ENCODE measurements around the gene PTPRCAP. TPM values are rescaled to one million over a fixed set of nuclear protein-coding genes. Genes with fewer than 3 reads are reported as not detected.

Gene PTPRCAP
- total RNA-seq, 1 experiment from 2014 or later = 0.27 TPM

- no peak for TF ChIP-seq CTCF (IDR thresholded peaks at IDR 0.05; ENCODE audit: insufficient read depth in 1 of 2, low read depth in 1 of 2, low read length in 1 of 2, severe bottlenecking in 1 of 2, unreplicated experiment in 1 of 2)
- BruUV-seq (replicated peaks) = no TSS peak
- Histone ChIP-seq H3K4me3 (ENCODE audit: low read depth, low read length) (no peak overlapping the region), H3K9me3 (no peaks in the 10 kb centered on the region), H3K27me3 (replicated peaks; ENCODE audit: control insufficient read depth, insufficient read depth, low read length) (no peaks in the 10 kb centered on the region), H3K4me1 (peaks cover 20% of the 10 kb centered on the region), H3K36me3 (ENCODE audit: control insufficient read depth, insufficient read depth, low read length) (peaks cover 21% of the 10 kb centered on the region)
- no peaks in the 10 kb centered on the region for H3K27me3 Mint-ChIP-seq (ENCODE audit: insufficient read depth, unreplicated experiment)
- no peaks in the 10 kb centered on the region for H3K9me3 Mint-ChIP-seq (ENCODE audit: unreplicated experiment)
- peak overlapping the region; percentile 22 for H3K27ac Mint-ChIP-seq (ENCODE audit: unreplicated experiment)
- peak overlapping the region; percentile 34 for H3K4me3 Mint-ChIP-seq (ENCODE audit: unreplicated experiment)
- intact Hi-C loops (cut with micrococcal nuclease; ENCODE audit: unreplicated experiment) = loop anchor here (5.0 kb wide), 1 partner anchor 67 kb away; the partner anchor contains the start of genes CDK2AP2 and PITPNM1
- CTCF ChIA-PET = no interaction called here
- H3K36me3 Mint-ChIP-seq (ENCODE audit: insufficient read depth, unreplicated experiment) = peaks cover 86% of the 10 kb centered on the region
- no peak for DNase-seq
- peaks cover 6% of the 10 kb centered on the region for H3K4me1 Mint-ChIP-seq (ENCODE audit: low read depth, unreplicated experiment)
- POLR2A ChIA-PET = no interaction called here
These were observed 3.0 kb upstream of the PTPRCAP start for GRCh38 chr11:67440229-67441097.

GRCh38 chr11:67439321-67440228 lies 2.1 kb upstream of the PTPRCAP start:
- TF ChIP-seq CTCF (IDR thresholded peaks at IDR 0.05; ENCODE audit: insufficient read depth in 1 of 2, low read depth in 1 of 2, low read length in 1 of 2, severe bottlenecking in 1 of 2, unreplicated experiment in 1 of 2) = peak in 1 of 2 experiments; percentile 38

More at GRCh38 chr11:67439321-67440228, 2.1 kb upstream of the PTPRCAP start:
- H3K36me3 ChIP-seq (ENCODE audit: control insufficient read depth, insufficient read depth, low read length) = peaks cover 23% of the 10 kb centered on the region
- H3K4me1 ChIP-seq = peaks cover 16% of the 10 kb centered on the region
- ChIA-PET POLR2A (interaction anchor here (0.6 to 0.8 kb wide), 2 partner anchors 11 to 43 kb away, joined by 4 read pairs; partner anchors contain the start of genes AIP and RPS6KB2), CTCF (interaction anchor here (1.1 to 2.0 kb wide), 2 partner anchors 30 to 38 kb away, joined by 3 to 6 read pairs; partner anchors contain the start of gene PPP1CA)
- DNase-seq = peak in 1 of 2 experiments; percentile 68
- intact Hi-C loops (cut with micrococcal nuclease; ENCODE audit: unreplicated experiment) = loop anchor here (5.0 kb wide), 1 partner anchor 68 kb away; the partner anchor contains the start of genes CDK2AP2 and PITPNM1
- Mint-ChIP-seq H3K36me3 (ENCODE audit: insufficient read depth, unreplicated experiment) (peaks cover 89% of the 10 kb centered on the region), H3K27me3 (ENCODE audit: insufficient read depth, unreplicated experiment) (no peaks in the 10 kb centered on the region), H3K4me1 (ENCODE audit: low read depth, unreplicated experiment) (no peaks in the 10 kb centered on the region), H3K9me3 (ENCODE audit: unreplicated experiment) (no peaks in the 10 kb centered on the region), H3K4me3 (ENCODE audit: unreplicated experiment) (peak overlapping the region; percentile 2), H3K27ac (ENCODE audit: unreplicated experiment) (peak overlapping the region; percentile 22)
- no peaks in the 10 kb centered on the region for H3K27me3 ChIP-seq (replicated peaks; ENCODE audit: control insufficient read depth, insufficient read depth, low read length)
- no TSS peak for BruUV-seq (replicated peaks)
- H3K4me3 ChIP-seq (ENCODE audit: low read depth, low read length) = no peak overlapping the region
- no peaks in the 10 kb centered on the region for H3K9me3 ChIP-seq
